H1 (cell line): ENCODE measurements around the gene RYR3. TPM values are rescaled to one million over a fixed set of nuclear protein-coding genes. Genes with fewer than 3 reads are reported as not detected.
A peak's percentile ranks its signal among the peaks of the same experiment; 100 is the strongest.

ENCODE experiments used
- CTCF ChIA-PET: fragments of 300-600 bp; sonication (Branson Sonifier 250); formaldehyde crosslinking; loops from one replicate; lab custom pipeline; 2021; ENCODE audit not compliant: partially characterized antibody; lab: Charles Lee
- POLR2A ChIA-PET: fragments of 300-600 bp; sonication (Branson Sonifier 250); formaldehyde crosslinking; loops from one replicate; lab custom pipeline; 2021; ENCODE audit warnings: inconsistent platforms; ENCODE audit not compliant: partially characterized antibody; lab: Charles Lee
- DNase-seq, 2 experiments: peaks; one replicate each; pipeline versions ENCODE4 v3.0.0 to v3.0.0-alpha.2; 2010 to 2022; ENCODE audit warnings: low spot score in 2 of 2, low read depth in 1 of 2, mixed read lengths in 1 of 2
- FAIRE-seq: peaks from 2 replicates; lab custom pipeline; 2011; peaks lifted over from hg19 to GRCh38; lab: Jason Lieb, UNC
- H2AFZ ChIP-seq: 2 replicates; pipeline ENCODE4 v1.8.1; 2012; ENCODE audit warnings: low read length, inconsistent platforms
- H2AK5ac ChIP-seq: 2 replicates; pipeline ENCODE4 v1.6.1; 2013; ENCODE audit warnings: low read depth, low read length
- H2BK120ac ChIP-seq: replicated peaks from 2 replicates; pipeline ENCODE3; 2013; ENCODE audit warnings: low read depth, low read length, inconsistent platforms
- H2BK12ac ChIP-seq: 2 replicates; pipeline ENCODE4 v1.6.1; 2013; ENCODE audit warnings: low read depth, low read length
- H2BK15ac ChIP-seq: 2 replicates; pipeline ENCODE4 v1.6.1; 2013; ENCODE audit warnings: low read length
- H2BK20ac ChIP-seq: 2 replicates; pipeline ENCODE4 v1.6.1; 2013; ENCODE audit warnings: low read length
- H2BK5ac ChIP-seq: 2 replicates; pipeline ENCODE4 v1.6.1; 2013; ENCODE audit warnings: low read depth, low read length
- H3K14ac ChIP-seq: 2 replicates; pipeline ENCODE4 v1.6.1; 2013; ENCODE audit warnings: inconsistent platforms; ENCODE audit not compliant: insufficient read length
- H3K18ac ChIP-seq: 2 replicates; pipeline ENCODE4 v1.6.1; 2013; ENCODE audit warnings: low read length; ENCODE audit errors: extremely low read depth
- H3K23ac ChIP-seq: 2 replicates; pipeline ENCODE4 v1.6.1; 2013; ENCODE audit warnings: inconsistent platforms; ENCODE audit not compliant: insufficient read length
- H3K23me2 ChIP-seq: 2 replicates; pipeline ENCODE4 v1.6.1; 2013; ENCODE audit warnings: low read depth, low read length
- H3K27ac ChIP-seq: 2 replicates; pipeline ENCODE4 v1.6.1; 2011; ENCODE audit warnings: low read depth, low read length, inconsistent platforms
- H3K27me3 ChIP-seq, 4 experiments: replicated peaks in 1 of 4; 1 replicate in 1 of 4; 2 replicates in 3 of 4; pipeline versions ENCODE4 v1.6.1 to v1.8.1; 2011 to 2013; ENCODE audit warnings: low read length in 3 of 4, mild to moderate bottlenecking in 3 of 4, inconsistent platforms in 2 of 4, mixed read lengths in 2 of 4, moderate library complexity in 1 of 4; ENCODE audit not compliant: control insufficient read depth in 3 of 4, insufficient read depth in 3 of 4; ENCODE audit errors: extremely low read depth in 1 of 4
- H3K36me3 ChIP-seq, 4 experiments: 2 replicates each; pipeline versions ENCODE4 v1.6.1 to v1.8.1; 2011 to 2013; ENCODE audit warnings: mild to moderate bottlenecking in 4 of 4, low read length in 3 of 4, moderate library complexity in 2 of 4, control low read depth in 1 of 4, inconsistent platforms in 1 of 4; ENCODE audit not compliant: insufficient read depth in 4 of 4, control insufficient read depth in 2 of 4
- H3K4ac ChIP-seq: replicated peaks from 2 replicates; pipeline ENCODE3; 2013; ENCODE audit warnings: low read length, low read depth, mixed read lengths, inconsistent platforms; ENCODE audit not compliant: insufficient read length
- H3K4me1 ChIP-seq, 4 experiments: replicated peaks in 1 of 4; 1 replicate in 1 of 4; 2 replicates in 3 of 4; pipeline versions ENCODE4 v1.6.1 to v1.8.1; 2011 to 2013; ENCODE audit warnings: low read length in 3 of 4, inconsistent platforms in 2 of 4, mixed read lengths in 1 of 4; ENCODE audit not compliant: insufficient read depth in 4 of 4, control insufficient read depth in 3 of 4
- H3K4me2 ChIP-seq, 2 experiments: 2 replicates each; pipeline versions ENCODE4 v1.6.1 to v1.8.1; 2011 to 2013; ENCODE audit warnings: low read depth in 2 of 2, low read length in 2 of 2, control low read depth in 1 of 2, inconsistent platforms in 1 of 2, mild to moderate bottlenecking in 1 of 2; ENCODE audit not compliant: insufficient read depth in 1 of 2
- H3K4me3 ChIP-seq, 4 experiments: fragments of 200-600, 300-600 bp in 1 of 4; sonication (generic), shearing (Covaris generic), sonication (Bioruptor Twin) in 1 of 4; 2 replicates each; pipeline versions ENCODE4 v1.5.1 to v1.8.1; 2011 to 2016; ENCODE audit warnings: low read length in 4 of 4, low read depth in 3 of 4, control low read depth in 2 of 4, inconsistent platforms in 2 of 4, mild to moderate bottlenecking in 2 of 4, mixed read lengths in 1 of 4, moderate library complexity in 1 of 4; ENCODE audit not compliant: insufficient read depth in 2 of 4; ENCODE audit errors: extremely low read depth in 1 of 4
- H3K56ac ChIP-seq: replicated peaks from 2 replicates; pipeline ENCODE3; 2013; ENCODE audit warnings: low read depth, mild to moderate bottlenecking, mixed read lengths, low read length, inconsistent platforms; ENCODE audit not compliant: insufficient read length
- H3K79me1 ChIP-seq: 2 replicates; pipeline ENCODE4 v1.6.1; 2013; ENCODE audit warnings: low read depth, low read length, control low read depth
- H3K79me2 ChIP-seq, 2 experiments: 2 replicates each; pipeline versions ENCODE4 v1.6.1 to v1.8.1; 2012 to 2013; ENCODE audit warnings: low read length in 2 of 2, mild to moderate bottlenecking in 2 of 2, inconsistent platforms in 1 of 2; ENCODE audit not compliant: insufficient read depth in 2 of 2, control insufficient read depth in 1 of 2
- H3K9ac ChIP-seq, 4 experiments: replicated peaks in 1 of 4; 1 replicate in 1 of 4; 2 replicates in 3 of 4; pipeline versions ENCODE4 v1.6.1 to v1.8.1; 2011 to 2013; ENCODE audit warnings: low read depth in 3 of 4, low read length in 3 of 4, control low read depth in 2 of 4, mild to moderate bottlenecking in 2 of 4, moderate library complexity in 2 of 4, inconsistent platforms in 1 of 4; ENCODE audit errors: extremely low read depth in 1 of 4
- H3K9me3 ChIP-seq, 2 experiments: 2 replicates each; pipeline versions ENCODE4 v1.6.1 to v1.8.1; 2012 to 2013; ENCODE audit warnings: mild to moderate bottlenecking in 2 of 2, moderate library complexity in 2 of 2, control low read depth in 1 of 2, inconsistent platforms in 1 of 2, low read depth in 1 of 2, low read length in 1 of 2, mixed read lengths in 1 of 2; ENCODE audit not compliant: insufficient read depth in 2 of 2
- H4K20me1 ChIP-seq, 2 experiments: replicated peaks in 1 of 2; 2 replicates each; pipeline versions ENCODE3 to v1.8.1; 2011 to 2013; ENCODE audit warnings: inconsistent platforms in 2 of 2, low read length in 2 of 2, mild to moderate bottlenecking in 1 of 2; ENCODE audit not compliant: insufficient read depth in 2 of 2, control insufficient read depth in 1 of 2
- H4K5ac ChIP-seq: 2 replicates; pipeline ENCODE4 v1.6.1; 2013; ENCODE audit warnings: low read length, low read depth, mixed read lengths, inconsistent platforms; ENCODE audit not compliant: insufficient read length
- H4K8ac ChIP-seq: 2 replicates; pipeline ENCODE4 v1.8.0; 2013; ENCODE audit warnings: mild to moderate bottlenecking, moderate library complexity, low read length, inconsistent platforms; ENCODE audit not compliant: insufficient read depth; ENCODE audit errors: extremely low read depth
- H4K91ac ChIP-seq: replicated peaks from 2 replicates; pipeline ENCODE3; 2013; ENCODE audit warnings: low read length, mixed read lengths, inconsistent platforms; ENCODE audit not compliant: insufficient read length
- ASH2L ChIP-seq: fragments of 200-600, 300-600 bp; sonication (generic); IDR thresholded peaks from one replicate; pipeline ENCODE4 v1.7.1; 2017; ENCODE audit warnings: low read length
- EP300 ChIP-seq, 2 experiments: IDR thresholded peaks; 1 replicate in 1 of 2; 2 replicates in 1 of 2; pipeline ENCODE4 v1.6.1; 2011 to 2012; ENCODE audit warnings: low read depth in 2 of 2, low read length in 2 of 2, mild to moderate bottlenecking in 2 of 2, borderline replicate concordance in 1 of 2, inconsistent platforms in 1 of 2, moderate library complexity in 1 of 2
- GTF2F1 ChIP-seq: IDR thresholded peaks from 2 replicates; pipeline ENCODE4 v1.6.1; 2012; ENCODE audit warnings: low read depth, low read length, improper control_type of control experiment, borderline replicate concordance
- KDM4A ChIP-seq: IDR thresholded peaks from one replicate; pipeline ENCODE4 v1.7.1; 2012; ENCODE audit warnings: low read depth, mild to moderate bottlenecking, moderate library complexity, low read length, inconsistent platforms; ENCODE audit not compliant: severe bottlenecking
- MAFK ChIP-seq: IDR thresholded peaks from 2 replicates; pipeline ENCODE4 v1.6.1; 2012; ENCODE audit warnings: low read depth, mild to moderate bottlenecking, improper control_type of control experiment, low read length
- PHF8 ChIP-seq: fragments of 200-600 bp; sonication (generic); conservative IDR thresholded peaks from 2 replicates; pipeline ENCODE4 v1.7.1; 2012; ENCODE audit warnings: low read depth, mild to moderate bottlenecking, inconsistent platforms, low read length, moderate library complexity
- RAD21 ChIP-seq, 2 experiments: IDR thresholded peaks in 1 of 2; conservative IDR thresholded peaks in 1 of 2; 2 replicates each; pipeline ENCODE4 v1.6.1; 2011; ENCODE audit warnings: low read depth in 2 of 2, low read length in 2 of 2, improper control_type of control experiment in 1 of 2, inconsistent platforms in 1 of 2, mild to moderate bottlenecking in 1 of 2, moderate library complexity in 1 of 2
- RNF2 ChIP-seq: fragments of 200-900, 300-1000 bp; sonication (generic); IDR thresholded peaks from 2 replicates; pipeline ENCODE4 v1.7.1; 2016; ENCODE audit warnings: borderline replicate concordance, low read depth, mild to moderate bottlenecking, antibody characterized with exemption, low read length; ENCODE audit not compliant: poor library complexity, severe bottlenecking; ENCODE audit errors: missing control alignments
- SIRT6 ChIP-seq: IDR thresholded peaks from one replicate; pipeline ENCODE4 v1.7.1; 2012; ENCODE audit warnings: low read length, inconsistent platforms
- TAF1 ChIP-seq: IDR thresholded peaks from 2 replicates; pipeline ENCODE4 v1.6.1; 2011; ENCODE audit warnings: mild to moderate bottlenecking, low read depth, low read length
- TBP ChIP-seq: IDR thresholded peaks from 2 replicates; pipeline ENCODE4 v1.6.1; 2011; ENCODE audit warnings: low read depth, low read length, improper control_type of control experiment
- TEAD4 ChIP-seq: IDR thresholded peaks from 2 replicates; pipeline ENCODE4 v1.6.1; 2012; ENCODE audit warnings: low read depth, low read length, inconsistent platforms, mixed read lengths
- WGBS, 2 experiments: shearing (Covaris generic) in 1 of 2; methylation state at CpG; one replicate each; pipeline versions ENCODE4 v1.1.6 to v1.1.7; 2013 to 2015; ENCODE audit warnings: low lambda C conversion rate in 2 of 2, mixed read lengths in 2 of 2, inconsistent platforms in 1 of 2, low coverage in 1 of 2, missing lambda C conversion rate in 1 of 2; ENCODE audit not compliant: insufficient replicate concordance in 2 of 2, insufficient coverage in 1 of 2, insufficient read length in 1 of 2; ENCODE audit errors: extremely low coverage in 1 of 2, missing lambda C conversion rate in 1 of 2; 5-methylcytosine and 5-hydroxymethylcytosine counted together
- polyA plus RNA-seq, 7 experiments: library from polyadenylated mRNA; depleted of rRNA in 3 of 7; stranded (reverse) in 5 of 7; unstranded in 2 of 7; fragments of >200 nt in 5 of 7; fragments of 200-250 nt in 2 of 7; gene quantifications; 1 replicate in 5 of 7; 2 replicates in 1 of 7; 4 replicates in 1 of 7; pipeline versions ENCODE4 v1.2.1 to v1.2.3, GENCODE V29; 2011 to 2013; ENCODE audit warnings: missing spikeins in 2 of 7, mixed read lengths in 2 of 7
- total RNA-seq: library from RNA; stranded (reverse); fragmentation: NEBNext Ultra II Directional; extraction: Animal tissue kit (Norgen Biotek cat#: 25700); gene quantifications from 2 replicates; pipeline ENCODE4 v1.2.1, GENCODE V29; 2021
- TF ChIP-seq, protein P1 (sequence below): IDR thresholded peaks from 2 replicates; pipeline ENCODE4 v1.6.1; 2012; ENCODE audit warnings: inconsistent platforms

RYR3 gene
- total and polyA plus RNA-seq, 2 of the 8 experiments (the other 6 are each of a cell fraction or from before 2014, with no cell fraction given), result 0.33 to 3.4 TPM

DNA sequence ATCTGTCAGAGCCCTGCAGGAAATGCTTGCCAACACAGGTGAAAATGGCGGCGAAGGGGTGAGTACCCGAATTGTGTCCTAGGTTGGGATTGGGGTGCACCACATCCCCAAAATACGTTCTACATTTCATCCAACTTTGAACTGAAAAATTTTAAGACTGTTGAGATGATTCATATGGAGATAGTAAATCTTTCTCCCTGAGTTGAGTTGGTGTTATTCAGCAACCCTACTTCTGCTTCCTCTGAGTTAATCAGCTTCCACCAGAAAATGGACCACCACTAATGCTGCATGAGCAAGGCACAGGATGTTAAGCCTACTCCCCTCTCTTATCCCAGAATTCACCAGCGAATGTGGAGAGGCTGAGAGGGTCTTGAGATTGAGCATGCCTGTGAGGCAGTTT lies 192.9 kb downstream of the RYR3 start:
- Histone ChIP-seq H3K23me2 (no peaks in the 10 kb centered on the region; the same call in 1 of the 2 replicates), H3K79me2 (no peaks in the 10 kb centered on the region), H3K27ac (no peak overlapping the region), H3K9ac (no peak overlapping the region), H2BK12ac (no peak overlapping the region), H3K9me3 (no peaks in the 10 kb centered on the region), H4K91ac (no peak overlapping the region), H4K5ac (no peak overlapping the region), H3K4ac (no peak overlapping the region), H4K8ac (no peak overlapping the region), H3K56ac (no peak overlapping the region), H2AFZ (no peak overlapping the region), H3K4me1 (peaks cover 0 to 4% (median 0%) of the 10 kb centered on the region in 4 experiments; a peak in 2 of 7 replicates), H4K20me1 (no peaks in the 10 kb centered on the region), H3K4me2 (no peak overlapping the region), H3K14ac (no peak overlapping the region), H2AK5ac (no peak overlapping the region), H3K36me3 (no peaks in the 10 kb centered on the region), H3K23ac (no peak overlapping the region), H2BK15ac (no peak overlapping the region), H3K4me3 (no peak overlapping the region), H3K18ac (no peak overlapping the region), H2BK20ac (0 out of 2 replicates have a peak overlapping the region, but pooled peaks have one; percentile 11), H2BK120ac (no peak overlapping the region), H3K27me3 (peaks cover 0 to 2% (median 0%) of the 10 kb centered on the region in 4 experiments; a peak in 1 of 7 replicates), H3K79me1 (no peaks in the 10 kb centered on the region), H2BK5ac (no peak overlapping the region)
- ChIA-PET POLR2A (no interaction called here), CTCF (interaction anchor here (1.2 to 1.8 kb wide), 3 partner anchors 10 to 235 kb away, joined by 3 to 7 read pairs (median 4); no protein-coding TSS in a partner anchor)
- FAIRE-seq (no peak), DNase-seq (no peak)
- WGBS, 2 experiments, result 83% methylated on average over 5 of the region's 5 CpGs; no CpG with 5 or more reads in 1 of the 2 experiments
- TF ChIP-seq RAD21 (IDR thresholded peaks at IDR 0.05 in 1 of 2, conservative IDR thresholded peaks at IDR 0.05 in 1 of 2; ENCODE audit: low read depth in 2 of 2, low read length in 2 of 2) (no peak), SIRT6 (no peak), TBP (no peak), RNF2 (no peak), MAFK (no peak), GTF2F1 (no peak), KDM4A (no peak), TEAD4 (no peak), PHF8 (no peak), EP300 (IDR thresholded peaks at IDR 0.05; ENCODE audit: borderline replicate concordance in 1 of 2, low read depth in 2 of 2, low read length in 2 of 2) (no peak), TAF1 (no peak), ASH2L (no peak)
- TF ChIP-seq, protein P1, sequence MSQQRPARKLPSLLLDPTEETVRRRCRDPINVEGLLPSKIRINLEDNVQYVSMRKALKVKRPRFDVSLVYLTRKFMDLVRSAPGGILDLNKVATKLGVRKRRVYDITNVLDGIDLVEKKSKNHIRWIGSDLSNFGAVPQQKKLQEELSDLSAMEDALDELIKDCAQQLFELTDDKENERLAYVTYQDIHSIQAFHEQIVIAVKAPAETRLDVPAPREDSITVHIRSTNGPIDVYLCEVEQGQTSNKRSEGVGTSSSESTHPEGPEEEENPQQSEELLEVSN, result no peak
